Lower leg skin (tissue), 3 donors: ENCODE results near the gene SMPX.

Source experiments
- CTCF ChIP-seq, 3 donors: fragments of 450-650 bp; IDR thresholded peaks; one replicate each; pipeline ENCODE4 v1.5.1; 2016; ENCODE audit warnings: antibody characterized with exemption in 3 of 3, mild to moderate bottlenecking in 3 of 3, moderate library complexity in 2 of 3
- POLR2A ChIP-seq, 2 donors: fragments of 450-650 bp; IDR thresholded peaks; one replicate each; pipeline ENCODE4 v1.6.1; 2016 to 2017; ENCODE audit warnings: antibody characterized with exemption in 2 of 2, mild to moderate bottlenecking in 1 of 2, moderate library complexity in 1 of 2

GRCh38 chrX:21764008-21764407 lies 6.1 kb upstream of the SMPX start:
- TF ChIP-seq CTCF (IDR thresholded peaks at IDR 0.05) = no peak
- no peak for TF ChIP-seq POLR2A (IDR thresholded peaks at IDR 0.05)
